ENCODE measurements around the gene S100PBP. TPM values are rescaled to one million over a fixed set of nuclear protein-coding genes. Genes with fewer than 3 reads are reported as not detected.

Gene S100PBP
- total and polyA plus RNA-seq, 2 of the 4 experiments (the other 2 are of a cell fraction), result 13.9 to 20.3 TPM

DNA sequence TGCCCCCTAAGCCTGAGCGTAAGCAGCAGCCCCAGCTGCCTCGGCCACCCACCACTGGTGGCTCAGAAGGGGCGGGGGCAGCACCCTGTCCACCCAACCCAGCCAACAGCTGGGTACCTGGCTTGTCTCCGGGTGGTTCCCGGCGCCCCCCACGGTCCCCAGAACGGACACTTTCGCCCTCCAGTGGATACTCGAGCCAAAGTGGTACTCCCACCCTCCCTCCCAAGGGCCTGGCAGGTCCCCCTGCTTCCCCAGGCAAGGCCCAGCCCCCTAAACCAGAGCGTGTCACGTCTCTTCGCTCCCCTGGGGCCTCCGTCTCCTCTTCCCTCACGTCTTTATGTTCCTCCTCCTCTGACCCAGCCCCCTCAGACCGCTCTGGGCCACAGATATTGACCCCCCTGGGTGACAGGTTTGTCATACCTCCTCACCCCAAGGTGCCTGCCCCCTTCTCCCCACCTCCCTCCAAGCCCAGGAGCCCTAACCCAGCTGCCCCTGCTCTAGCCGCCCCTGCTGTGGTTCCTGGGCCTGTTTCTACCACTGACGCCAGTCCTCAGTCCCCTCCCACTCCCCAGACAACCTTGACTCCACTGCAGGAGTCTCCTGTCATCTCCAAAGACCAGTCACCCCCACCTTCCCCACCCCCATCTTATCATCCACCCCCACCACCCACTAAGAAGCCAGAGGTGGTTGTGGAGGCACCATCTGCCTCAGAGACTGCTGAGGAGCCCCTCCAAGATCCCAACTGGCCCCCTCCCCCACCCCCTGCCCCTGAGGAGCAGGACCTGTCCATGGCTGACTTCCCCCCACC is 46.5 kb upstream of the S100PBP start:
- Histone ChIP-seq H3K9ac (ENCODE audit: low read depth, low read length) (no peak overlapping the region), H3K27me3 (ENCODE audit: control insufficient read depth, insufficient read depth, low read length) (no peaks in the 10 kb centered on the region), H3K36me3 (ENCODE audit: control insufficient read depth, insufficient read depth, low read length) (peaks cover 34% of the 10 kb centered on the region), H4K91ac (ENCODE audit: insufficient read depth, low read depth, low read length) (no peak overlapping the region), H3K4me2 (ENCODE audit: low read depth, low read length) (no peak overlapping the region), H4K8ac (ENCODE audit: low read depth in 2 of 2, low read length in 2 of 2) (no peak overlapping the region), H2BK5ac (ENCODE audit: low read depth, low read length, poor library complexity, severe bottlenecking) (no peak overlapping the region), H2BK120ac (ENCODE audit: low read depth, low read length) (no peak overlapping the region), H2BK20ac (ENCODE audit: low read depth, low read length) (no peak overlapping the region), H3K14ac (replicated peaks; ENCODE audit: low read depth, low read length) (no peak overlapping the region), H3K4me1 (ENCODE audit: control insufficient read depth, insufficient read depth, low read length) (peaks cover 19% of the 10 kb centered on the region), H3K18ac (ENCODE audit: low read depth, low read length) (no peak overlapping the region), H3K23ac (ENCODE audit: low read depth, low read length) (no peak overlapping the region), H4K5ac (ENCODE audit: low read depth, low read length) (no peak overlapping the region), H3K79me1 (ENCODE audit: low read depth in 1 of 2, low read length in 2 of 2) (peaks cover 0 to 18% of the 10 kb centered on the region in 2 experiments; a peak in 2 of 4 replicates), H2BK15ac (ENCODE audit: low read depth, low read length) (no peak overlapping the region), H3K4ac (ENCODE audit: low read depth, low read length) (no peak overlapping the region), H3K9me3 (ENCODE audit: control insufficient read depth, insufficient read depth, low read length) (no peaks in the 10 kb centered on the region), H3K56ac (ENCODE audit: extremely low read depth, insufficient read depth, low read length) (no peak overlapping the region), H4K20me1 (ENCODE audit: insufficient read depth, low read length) (peaks cover 18% of the 10 kb centered on the region; the same call in 1 of the 2 replicates), H2AK9ac (replicated peaks; ENCODE audit: low read depth, low read length, poor library complexity) (no peak overlapping the region), H3K9me1 (ENCODE audit: insufficient read depth, low read length) (no peaks in the 10 kb centered on the region; the same call in 1 of the 2 replicates), H3K4me3 (ENCODE audit: insufficient read depth, low read depth, low read length) (no peak overlapping the region), H3K27ac (ENCODE audit: insufficient read depth, low read length) (no peak overlapping the region), H2AK5ac (ENCODE audit: low read depth, low read length) (no peak overlapping the region), H2AFZ (replicated peaks; ENCODE audit: low read length, poor library complexity) (no peak overlapping the region)
- no TSS peak for BruUV-seq (replicated peaks)
- DNase-seq (no peak), ATAC-seq (ENCODE audit: low read depth) (no peak)
- ChIA-PET CTCF (interaction anchor here (5.7 kb wide), 1 partner anchor 58 kb away, joined by 52 read pairs; no protein-coding TSS in a partner anchor), POLR2A (ENCODE audit: unreplicated experiment) (no interaction called here)
- in situ Hi-C loops (cut with MboI; ENCODE audit: low sequenced_read_pairs) (no loop called here), dilution Hi-C loops (cut with HindIII; ENCODE audit: low sequenced_read_pairs, unreplicated experiment) (no loop called here), intact Hi-C loops (cut with micrococcal nuclease) (no loop called here)
- 76% methylated on average over 13 of the region's 18 CpGs; no CpG with 5 or more reads in 1 of the 2 experiments for WGBS, 2 experiments (ENCODE audit: extremely low coverage in 2 of 2, insufficient read length in 1 of 2)
- TF ChIP-seq RFX5 (IDR thresholded peaks at IDR 0.05; ENCODE audit: low read depth, low read length) (no peak), MAFK (IDR thresholded peaks at IDR 0.05; ENCODE audit: low read depth, low read length) (no peak)
